Lower leg skin (tissue), 3 donors: Measurements from ENCODE around the gene CAT.

ENCODE experiments used
- POLR2A ChIP-seq, 2 donors: fragments of 450-650 bp; IDR thresholded peaks; one replicate each; pipeline ENCODE4 v1.6.1; 2016 to 2017; ENCODE audit warnings: antibody characterized with exemption in 2 of 2, mild to moderate bottlenecking in 1 of 2, moderate library complexity in 1 of 2
- TF ChIP-seq, protein P1 (sequence below), 3 donors: fragments of 450-650 bp; IDR thresholded peaks; one replicate each; pipeline ENCODE4 v1.5.1; 2016; ENCODE audit warnings: antibody characterized with exemption in 3 of 3, mild to moderate bottlenecking in 3 of 3, moderate library complexity in 2 of 3

DNA sequence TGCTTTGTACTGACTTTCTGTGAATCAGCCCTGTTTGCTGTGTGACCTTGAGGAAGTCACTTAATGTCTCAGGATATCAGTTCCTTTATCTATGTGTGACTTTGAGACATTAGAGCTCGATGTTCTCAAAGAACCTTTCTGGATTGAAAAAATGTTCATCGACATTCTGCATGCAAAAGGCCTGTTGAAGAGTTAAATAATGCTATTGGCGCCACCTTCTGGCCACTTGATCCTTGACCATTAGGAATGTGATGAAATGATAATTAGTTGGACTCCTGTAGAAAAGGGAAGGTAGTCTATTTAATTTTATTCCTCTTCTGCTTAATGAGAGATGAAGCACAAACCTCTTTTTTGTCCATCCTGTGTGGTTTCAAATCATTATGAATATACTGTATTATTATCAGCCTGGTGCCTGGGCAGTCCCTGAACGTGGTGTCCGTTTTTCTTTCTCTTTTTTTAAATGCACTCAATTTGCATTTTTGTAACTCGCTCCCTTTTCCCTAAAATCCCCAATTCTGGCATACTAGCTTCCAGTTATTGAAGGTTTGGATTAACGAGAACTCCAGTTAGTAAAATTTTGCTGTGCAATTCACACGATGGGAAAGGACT, 54.2 kb downstream of the CAT start:
- TF ChIP-seq, protein P1, sequence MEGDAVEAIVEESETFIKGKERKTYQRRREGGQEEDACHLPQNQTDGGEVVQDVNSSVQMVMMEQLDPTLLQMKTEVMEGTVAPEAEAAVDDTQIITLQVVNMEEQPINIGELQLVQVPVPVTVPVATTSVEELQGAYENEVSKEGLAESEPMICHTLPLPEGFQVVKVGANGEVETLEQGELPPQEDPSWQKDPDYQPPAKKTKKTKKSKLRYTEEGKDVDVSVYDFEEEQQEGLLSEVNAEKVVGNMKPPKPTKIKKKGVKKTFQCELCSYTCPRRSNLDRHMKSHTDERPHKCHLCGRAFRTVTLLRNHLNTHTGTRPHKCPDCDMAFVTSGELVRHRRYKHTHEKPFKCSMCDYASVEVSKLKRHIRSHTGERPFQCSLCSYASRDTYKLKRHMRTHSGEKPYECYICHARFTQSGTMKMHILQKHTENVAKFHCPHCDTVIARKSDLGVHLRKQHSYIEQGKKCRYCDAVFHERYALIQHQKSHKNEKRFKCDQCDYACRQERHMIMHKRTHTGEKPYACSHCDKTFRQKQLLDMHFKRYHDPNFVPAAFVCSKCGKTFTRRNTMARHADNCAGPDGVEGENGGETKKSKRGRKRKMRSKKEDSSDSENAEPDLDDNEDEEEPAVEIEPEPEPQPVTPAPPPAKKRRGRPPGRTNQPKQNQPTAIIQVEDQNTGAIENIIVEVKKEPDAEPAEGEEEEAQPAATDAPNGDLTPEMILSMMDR (IDR thresholded peaks at IDR 0.05): no peak
- TF ChIP-seq POLR2A (IDR thresholded peaks at IDR 0.05): no peak
